Measurements from ENCODE around the gene RSPRY1.
"Not testable (repeated sequence)": the region's sequence is repeated elsewhere in the genome, so short reads cannot be mapped to it uniquely, and the experiment has no call there.

Gene RSPRY1

GRCh38 chr16:57264381-57264780, 78.3 kb downstream of the RSPRY1 start:
- no peak for TF ChIP-seq POLR2AphosphoS5 (IDR thresholded peaks at IDR 0.05; ENCODE audit: low read depth)
- peak in 1 of 2 experiments; percentile 41 for DNase-seq (ENCODE audit: low read depth in 1 of 2, low spot score in 1 of 2)
- H3K27ac ChIP-seq (replicated peaks) = no peak overlapping the region
- no peaks in the 10 kb centered on the region for H3K27me3 ChIP-seq (ENCODE audit: insufficient read depth, poor library complexity, severe bottlenecking)
- H3K4me3 ChIP-seq (replicated peaks; ENCODE audit: insufficient read depth, low read length) = no peak overlapping the region

GRCh38 chr16:57264950-57265371, 78.8 kb downstream of the RSPRY1 start:
- Histone ChIP-seq H3K27me3 (ENCODE audit: insufficient read depth, poor library complexity, severe bottlenecking) (no peaks in the 10 kb centered on the region), H3K4me3 (replicated peaks; ENCODE audit: insufficient read depth, low read length) (no peak overlapping the region), H3K27ac (replicated peaks) (no peak overlapping the region)
- DNase-seq (ENCODE audit: low read depth in 1 of 2, low spot score in 1 of 2) = no peak
- TF ChIP-seq GABPA (IDR thresholded peaks at IDR 0.05; ENCODE audit: low read depth) (no peak), REST (IDR thresholded peaks at IDR 0.05; ENCODE audit: insufficient replicate concordance, low read depth) (no peak), SPI1 (IDR thresholded peaks at IDR 0.05; ENCODE audit: borderline replicate concordance, low read depth) (no peak), CTCF (IDR thresholded peaks at IDR 0.05; ENCODE audit: insufficient read depth, low read length) (no peak), POLR2AphosphoS5 (IDR thresholded peaks at IDR 0.05; ENCODE audit: low read depth) (no peak)

- DNase-seq (ENCODE audit: low read depth in 1 of 2, low spot score in 1 of 2) = no peak
- H3K4me3 ChIP-seq (replicated peaks; ENCODE audit: insufficient read depth, low read length) = no peak overlapping the region
- TF ChIP-seq POLR2AphosphoS5 (IDR thresholded peaks at IDR 0.05; ENCODE audit: low read depth) = no peak
- no peak for TF ChIP-seq GABPA (IDR thresholded peaks at IDR 0.05; ENCODE audit: low read depth)
- no peak for TF ChIP-seq REST (IDR thresholded peaks at IDR 0.05; ENCODE audit: insufficient replicate concordance, low read depth)
- TF ChIP-seq CTCF (IDR thresholded peaks at IDR 0.05; ENCODE audit: insufficient read depth, low read length) = no peak
- no peak for TF ChIP-seq SPI1 (IDR thresholded peaks at IDR 0.05; ENCODE audit: borderline replicate concordance, low read depth)
- H3K27ac ChIP-seq (replicated peaks) = no peak overlapping the region
- no peaks in the 10 kb centered on the region for H3K27me3 ChIP-seq (ENCODE audit: insufficient read depth, poor library complexity, severe bottlenecking)
Measured at GRCh38 chr16:57265850-57266530, 79.9 kb downstream of the RSPRY1 start.

GRCh38 chr16:57266531-57267260, 80.6 kb downstream of the RSPRY1 start:
- TF ChIP-seq REST (IDR thresholded peaks at IDR 0.05; ENCODE audit: insufficient replicate concordance, low read depth) (no peak), SPI1 (IDR thresholded peaks at IDR 0.05; ENCODE audit: borderline replicate concordance, low read depth) (no peak), CTCF (IDR thresholded peaks at IDR 0.05; ENCODE audit: insufficient read depth, low read length) (no peak), POLR2AphosphoS5 (IDR thresholded peaks at IDR 0.05; ENCODE audit: low read depth) (no peak), GABPA (IDR thresholded peaks at IDR 0.05; ENCODE audit: low read depth) (no peak)
- no peak overlapping the region for H3K27ac ChIP-seq (replicated peaks)
- no peak for DNase-seq (ENCODE audit: low read depth in 1 of 2, low spot score in 1 of 2)

GRCh38 chr16:57267343-57267742, 81.2 kb downstream of the RSPRY1 start:
- DNase-seq (ENCODE audit: low read depth in 1 of 2, low spot score in 1 of 2); H3K4me3 ChIP-seq (replicated peaks; ENCODE audit: insufficient read depth, low read length); H3K27ac ChIP-seq (replicated peaks); H3K27me3 ChIP-seq (ENCODE audit: insufficient read depth, poor library complexity, severe bottlenecking): not testable (repeated sequence)

More at GRCh38 chr16:57266531-57267260, 80.6 kb downstream of the RSPRY1 start:
- Histone ChIP-seq H3K4me3 (replicated peaks; ENCODE audit: insufficient read depth, low read length) (no peak overlapping the region), H3K27me3 (ENCODE audit: insufficient read depth, poor library complexity, severe bottlenecking) (no peaks in the 10 kb centered on the region)

Data from HL-60 (cell line).